ENCODE measurements around the gene CACNA1D.

GRCh38 chr3:53503195-53503594 is 8.8 kb downstream of the CACNA1D start:
- TF ChIP-seq CTCF (conservative IDR thresholded peaks at IDR 0.05 in 1 of 2, IDR thresholded peaks at IDR 0.05 in 1 of 2; ENCODE audit: low read depth in 1 of 2, low read length in 2 of 2): no peak
- TF ChIP-seq EZH2 (IDR thresholded peaks at IDR 0.05; ENCODE audit: low read length, missing control alignments): no peak
